ENCODE measurements around the gene RTN4R. TPM values are rescaled to one million over a fixed set of nuclear protein-coding genes. Genes with fewer than 3 reads are reported as not detected.

The RTN4R gene
- total RNA-seq, 2 donors from 2014 or later = 1.4 to 1.5 TPM

DNA sequence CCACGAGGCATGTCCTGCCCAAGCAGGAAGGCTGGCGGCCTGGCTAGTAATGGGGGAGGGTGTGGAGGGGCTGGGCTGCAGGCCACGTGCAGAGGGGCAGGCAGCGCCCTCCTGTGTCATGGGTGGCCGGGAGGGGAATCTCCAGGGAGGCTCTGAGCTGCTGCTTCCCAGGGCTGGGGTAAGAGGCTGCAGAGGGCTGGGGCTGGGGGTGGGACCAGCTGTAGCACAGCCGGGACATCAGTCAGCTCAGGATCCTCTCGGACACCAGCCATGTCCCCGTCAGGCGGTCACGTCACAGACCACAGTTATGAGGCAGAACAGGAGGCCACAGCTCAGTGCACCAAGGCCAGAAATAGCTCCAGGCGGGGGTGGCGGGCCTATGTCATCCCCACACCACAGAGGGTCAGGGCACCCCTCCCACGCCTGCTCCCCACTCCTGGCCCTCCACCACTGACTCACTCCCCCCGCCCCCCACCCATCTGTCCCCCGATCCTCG is 21.1 kb downstream of the RTN4R start:
- H3K27ac Mint-ChIP-seq = no peak overlapping the region
- peaks cover 37% of the 10 kb centered on the region for H3K4me1 Mint-ChIP-seq (ENCODE audit: low read depth)
- ATAC-seq (replicated peaks in 1 of 2) (no peak), DNase-seq (no peak)
- no peaks in the 10 kb centered on the region for H3K36me3 Mint-ChIP-seq (ENCODE audit: insufficient read depth in 2 of 2)
- peaks cover 0 to 1% of the 10 kb centered on the region in 2 donors for H3K9me3 Mint-ChIP-seq
- H3K27me3 Mint-ChIP-seq (ENCODE audit: low read depth) = no peaks in the 10 kb centered on the region
- no peak overlapping the region for H3K4me3 Mint-ChIP-seq

DNA sequence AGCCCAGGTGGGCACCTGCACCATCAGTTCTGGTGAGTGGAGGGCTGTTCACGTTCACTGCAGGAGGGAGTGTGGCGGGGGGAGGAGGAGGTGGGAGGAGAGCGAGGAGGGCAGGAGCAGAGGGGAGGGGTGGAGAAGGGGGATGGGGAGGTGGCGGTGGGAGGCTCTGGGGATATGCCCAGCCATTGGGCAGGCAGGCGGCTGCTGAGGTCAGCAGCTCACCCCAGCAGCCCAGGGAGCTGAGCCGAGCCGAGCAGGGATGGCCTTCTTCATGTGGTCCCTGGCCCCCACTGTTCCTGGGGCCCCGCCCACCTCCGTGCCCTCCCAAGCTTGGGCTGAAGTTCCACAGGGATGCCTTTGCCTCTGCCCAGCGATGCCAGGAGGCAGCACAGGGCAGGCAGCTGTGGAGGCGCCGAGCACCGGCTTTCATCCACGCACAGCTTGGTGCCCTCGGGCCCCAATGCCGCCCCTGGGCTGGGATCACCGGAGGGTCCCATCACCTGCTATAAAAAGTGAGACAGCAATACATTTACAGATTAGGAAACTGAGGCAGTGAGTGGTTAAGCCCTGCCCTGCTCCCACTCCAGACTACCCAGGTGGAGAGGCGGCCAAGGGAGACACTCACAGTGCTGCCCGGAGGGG is 21.6 kb downstream of the RTN4R start:
- no peak for DNase-seq
- no peak overlapping the region for H3K4me3 Mint-ChIP-seq
- peaks cover 0 to 1% of the 10 kb centered on the region in 2 donors for H3K9me3 Mint-ChIP-seq
- H3K27ac Mint-ChIP-seq = no peak overlapping the region
- peaks cover 39% of the 10 kb centered on the region for H3K4me1 Mint-ChIP-seq (ENCODE audit: low read depth)
- ATAC-seq (replicated peaks in 1 of 2) = no peak
- H3K36me3 Mint-ChIP-seq (ENCODE audit: insufficient read depth in 2 of 2) = no peaks in the 10 kb centered on the region
- H3K27me3 Mint-ChIP-seq (ENCODE audit: low read depth) = no peaks in the 10 kb centered on the region

DNA sequence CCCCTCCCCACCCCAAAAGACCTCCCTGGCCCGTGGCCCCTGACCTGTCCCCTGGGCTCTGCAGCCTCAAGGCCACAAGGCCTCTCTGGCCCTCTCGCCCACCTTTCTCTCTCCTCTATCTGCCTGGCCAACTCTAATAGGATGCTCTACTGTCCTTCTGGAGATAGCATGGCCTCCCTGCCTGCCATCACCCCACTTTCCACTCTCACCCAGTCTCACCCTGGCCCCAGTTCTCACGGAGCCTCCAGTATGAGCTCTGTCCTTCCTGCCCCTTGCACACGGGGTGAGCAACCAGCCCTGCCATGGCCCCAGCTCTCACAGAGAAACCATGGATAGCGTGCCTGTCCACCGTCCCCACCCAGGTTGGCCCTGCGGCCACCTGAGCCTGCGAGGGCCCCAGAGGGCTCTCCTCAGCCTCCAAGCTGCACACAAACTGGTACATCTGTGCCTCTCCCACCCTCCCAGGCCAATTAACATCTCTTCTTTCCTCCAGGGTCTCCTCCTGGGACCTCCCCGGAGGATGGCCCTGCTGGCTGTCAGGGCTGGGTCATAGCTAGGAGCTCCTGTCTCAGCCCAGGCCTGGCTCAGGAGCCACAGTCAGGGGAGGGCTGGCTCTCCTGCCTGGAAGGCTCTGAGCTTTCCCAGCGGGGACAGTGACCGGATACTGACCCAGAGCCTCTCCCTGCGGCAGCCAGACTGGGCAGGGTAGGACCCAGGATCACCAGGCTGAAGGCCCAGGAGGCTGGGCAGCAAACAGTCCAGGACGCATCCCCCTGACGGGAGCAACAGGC is 22.3 kb downstream of the RTN4R start:
- DNase-seq (no peak), ATAC-seq (replicated peaks in 1 of 2) (no peak)
- Mint-ChIP-seq H3K4me3 (peak overlapping the region; percentile 13 to 65), H3K27ac (peak overlapping the region; percentile 83), H3K27me3 (ENCODE audit: low read depth) (no peaks in the 10 kb centered on the region), H3K4me1 (ENCODE audit: low read depth) (peaks cover 39% of the 10 kb centered on the region), H3K36me3 (ENCODE audit: insufficient read depth in 2 of 2) (no peaks in the 10 kb centered on the region), H3K9me3 (peaks cover 0 to 1% of the 10 kb centered on the region in 2 donors)

DNA sequence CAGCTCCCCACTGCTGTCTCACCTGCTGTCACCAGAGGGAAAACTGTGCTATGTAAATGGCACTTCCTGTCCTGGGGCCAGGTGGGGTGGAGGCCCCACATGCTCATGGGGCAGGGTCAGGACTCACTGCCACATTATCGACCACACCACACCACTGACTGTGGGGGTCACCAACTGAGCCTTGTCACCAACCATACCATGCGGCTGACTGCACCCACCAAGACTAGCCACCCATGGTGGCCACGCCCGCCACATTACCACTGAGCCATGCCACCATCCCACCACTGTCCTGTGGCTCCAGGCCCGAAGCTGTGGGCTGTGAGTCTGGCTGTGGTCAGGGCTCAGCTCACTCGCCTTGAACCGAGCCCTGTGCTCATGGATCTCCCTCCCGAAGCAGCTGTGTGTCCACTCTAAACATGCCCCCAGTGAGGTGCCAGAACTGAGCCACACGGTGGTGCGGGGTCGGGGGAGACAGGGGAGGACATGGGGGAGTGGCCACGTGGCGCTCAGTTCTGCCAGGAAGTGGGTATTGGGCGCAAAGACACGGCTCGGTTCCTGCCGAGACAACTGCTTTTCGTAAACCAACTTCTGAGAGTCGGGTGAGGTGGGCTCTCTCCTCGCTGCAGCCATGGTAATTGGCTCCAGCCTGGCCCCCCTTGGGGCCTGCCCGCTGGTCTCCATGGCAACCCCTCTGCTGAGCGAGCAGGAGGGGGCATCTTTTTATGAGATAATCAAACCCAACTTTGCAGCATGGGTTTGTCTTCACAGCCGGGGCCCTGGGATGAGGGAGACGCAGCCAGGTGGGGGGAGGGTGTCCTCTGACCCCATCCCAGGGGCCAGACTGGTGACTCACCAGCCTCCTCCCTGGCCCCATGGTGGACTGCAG is 23.2 kb downstream of the RTN4R start:
- Mint-ChIP-seq H3K36me3 (ENCODE audit: insufficient read depth in 2 of 2) (no peaks in the 10 kb centered on the region), H3K4me3 (peak overlapping the region; percentile 34 to 52), H3K27ac (peak overlapping the region; percentile 66), H3K27me3 (ENCODE audit: low read depth) (no peaks in the 10 kb centered on the region), H3K9me3 (no peaks in the 10 kb centered on the region), H3K4me1 (ENCODE audit: low read depth) (peaks cover 39% of the 10 kb centered on the region)
- DNase-seq (peak; percentile 48 to 55), ATAC-seq (replicated peaks in 1 of 2) (peak; percentile 50 to 57)

DNA sequence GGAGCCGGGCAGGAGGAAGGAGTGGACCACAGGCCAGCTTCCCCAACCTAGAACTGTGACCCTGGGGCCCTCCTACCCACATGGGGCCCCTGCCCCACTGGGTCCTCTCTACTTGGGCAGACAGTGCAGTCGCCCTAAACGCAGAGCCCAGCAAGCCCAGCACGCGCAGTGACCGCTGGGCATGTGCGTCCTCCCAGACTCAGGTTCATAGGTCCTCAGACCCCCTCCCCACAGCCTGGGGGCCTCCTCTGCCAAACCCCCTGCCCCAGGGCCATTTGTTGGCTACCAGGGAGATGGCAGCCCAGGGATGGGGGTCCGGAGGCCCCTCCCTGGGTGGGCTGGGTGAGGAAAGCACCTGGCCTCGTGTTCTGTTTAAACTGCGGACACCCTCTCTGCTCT is 23.9 kb downstream of the RTN4R start:
- no peak for ATAC-seq (replicated peaks in 1 of 2)
- peak overlapping the region; percentile 66 for H3K27ac Mint-ChIP-seq
- H3K27me3 Mint-ChIP-seq (ENCODE audit: low read depth) = no peaks in the 10 kb centered on the region
- H3K36me3 Mint-ChIP-seq (ENCODE audit: insufficient read depth in 2 of 2) = no peaks in the 10 kb centered on the region
- peak overlapping the region; percentile 34 to 52 for H3K4me3 Mint-ChIP-seq
- H3K9me3 Mint-ChIP-seq = no peaks in the 10 kb centered on the region
- peaks cover 39% of the 10 kb centered on the region for H3K4me1 Mint-ChIP-seq (ENCODE audit: low read depth)
- no peak for DNase-seq

DNA sequence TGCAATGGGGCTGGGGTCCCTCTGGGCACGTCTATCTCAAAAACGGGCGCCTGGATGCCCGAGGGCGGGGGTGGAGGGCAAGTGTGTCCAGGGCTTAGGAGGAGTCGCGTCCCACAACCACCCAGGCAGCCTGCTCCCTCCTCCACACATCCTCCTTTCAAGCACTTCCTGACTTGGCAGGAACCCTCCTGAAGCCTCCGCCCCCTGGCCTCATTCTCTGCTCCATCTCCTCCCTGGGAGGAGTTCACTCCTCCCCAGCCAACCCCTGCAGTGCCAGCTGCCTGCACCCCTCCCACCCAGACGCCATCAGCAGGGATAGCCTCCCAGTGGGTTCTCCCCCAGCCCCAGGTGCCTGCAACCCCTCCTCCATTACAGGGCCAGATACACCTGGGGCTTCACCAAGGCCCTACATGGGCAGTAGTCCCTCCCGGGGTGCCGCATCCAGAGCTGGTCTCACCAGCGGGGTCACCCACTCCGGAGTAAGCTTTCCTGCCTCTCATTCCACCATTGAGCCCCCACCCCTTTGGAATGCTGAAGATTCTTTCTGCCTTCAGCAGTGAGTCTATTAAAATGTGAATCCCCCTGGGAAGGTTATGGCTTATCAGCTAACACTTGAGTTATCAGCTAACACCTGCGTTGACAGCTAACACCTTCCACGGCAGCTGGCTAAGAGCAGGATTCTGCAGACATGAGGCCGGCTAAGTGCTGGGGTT is 24.4 kb downstream of the RTN4R start:
- peak overlapping the region; percentile 82 for H3K27ac Mint-ChIP-seq
- no peaks in the 10 kb centered on the region for H3K9me3 Mint-ChIP-seq
- H3K4me3 Mint-ChIP-seq = peak overlapping the region; percentile 51 to 74
- no peaks in the 10 kb centered on the region for H3K27me3 Mint-ChIP-seq (ENCODE audit: low read depth)
- ATAC-seq (replicated peaks in 1 of 2) = peak; percentile 51 to 65
- H3K36me3 Mint-ChIP-seq (ENCODE audit: insufficient read depth in 2 of 2) = no peaks in the 10 kb centered on the region
- peaks cover 39% of the 10 kb centered on the region for H3K4me1 Mint-ChIP-seq (ENCODE audit: low read depth)
- DNase-seq = peak; percentile 51 to 56

DNA sequence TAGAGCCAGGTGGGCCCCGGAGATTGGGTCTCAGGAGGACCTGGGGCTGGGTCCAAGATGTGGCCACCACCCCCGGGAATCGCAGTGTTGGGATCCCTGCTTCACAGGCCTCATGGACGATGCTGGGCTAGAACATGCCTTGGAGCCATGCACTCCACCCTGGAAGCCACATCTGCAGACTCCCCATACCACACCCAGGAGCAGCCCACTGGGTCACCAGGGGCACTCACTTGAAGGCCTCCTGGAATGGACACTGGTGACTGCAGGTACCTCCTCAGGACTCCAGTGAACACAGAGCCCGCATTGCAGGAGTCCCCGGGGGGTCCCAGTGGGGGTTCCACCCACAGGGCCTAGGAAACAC is 25.0 kb downstream of the RTN4R start:
- peak overlapping the region in 1 of 2 donors; percentile 74 for H3K4me3 Mint-ChIP-seq
- no peaks in the 10 kb centered on the region for H3K27me3 Mint-ChIP-seq (ENCODE audit: low read depth)
- no peaks in the 10 kb centered on the region for H3K9me3 Mint-ChIP-seq
- H3K36me3 Mint-ChIP-seq (ENCODE audit: insufficient read depth in 2 of 2) = no peaks in the 10 kb centered on the region
- DNase-seq = no peak
- no peak for ATAC-seq (replicated peaks in 1 of 2)
- H3K27ac Mint-ChIP-seq = no peak overlapping the region
- H3K4me1 Mint-ChIP-seq (ENCODE audit: low read depth) = peaks cover 39% of the 10 kb centered on the region

DNA sequence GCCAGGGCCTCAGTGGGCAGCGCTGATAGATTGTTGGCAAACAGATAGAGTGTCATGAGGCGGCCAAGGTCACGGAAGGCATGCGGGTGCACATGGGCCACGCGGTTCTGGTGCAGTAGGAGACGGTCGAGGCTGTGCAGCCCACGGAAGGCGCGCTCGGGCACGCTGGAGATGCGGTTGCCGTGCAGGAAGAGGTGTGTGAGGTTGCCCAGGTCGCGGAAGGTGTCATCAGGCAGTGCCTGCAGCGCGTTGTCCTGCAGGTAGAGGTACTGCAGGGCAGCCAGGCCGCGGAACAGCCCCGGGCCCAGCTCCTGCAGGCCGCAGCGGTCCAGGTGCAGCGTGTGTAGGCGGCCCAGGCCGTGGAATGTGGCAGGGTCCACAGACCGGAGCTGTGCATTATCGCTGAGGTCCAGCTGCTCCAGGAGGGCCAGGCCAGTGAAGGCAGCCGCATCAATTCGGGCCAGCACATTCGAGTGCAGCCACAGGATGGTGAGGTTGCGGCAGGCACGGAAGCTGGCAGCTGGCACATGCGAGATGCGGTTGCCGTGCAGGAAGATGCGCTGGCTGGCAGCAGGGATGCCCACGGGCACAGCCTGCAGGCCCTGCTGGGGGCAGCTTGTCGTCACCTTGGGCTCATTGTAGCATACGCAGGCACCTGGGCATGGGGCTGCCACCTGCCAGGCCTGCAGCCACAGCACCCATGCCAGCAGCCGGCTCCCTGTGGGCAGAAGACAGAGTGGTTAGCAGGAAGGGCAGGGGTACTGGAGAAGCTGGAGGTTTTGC is 25.5 kb downstream of the RTN4R start:
- peaks cover 39% of the 10 kb centered on the region for H3K4me1 Mint-ChIP-seq (ENCODE audit: low read depth)
- no peak overlapping the region for H3K27ac Mint-ChIP-seq
- DNase-seq = no peak
- ATAC-seq (replicated peaks in 1 of 2) = no peak
- peak overlapping the region; percentile 33 to 74 for H3K4me3 Mint-ChIP-seq
- no peaks in the 10 kb centered on the region for H3K27me3 Mint-ChIP-seq (ENCODE audit: low read depth)
- H3K36me3 Mint-ChIP-seq (ENCODE audit: insufficient read depth in 2 of 2) = no peaks in the 10 kb centered on the region
- H3K9me3 Mint-ChIP-seq = no peaks in the 10 kb centered on the region

DNA sequence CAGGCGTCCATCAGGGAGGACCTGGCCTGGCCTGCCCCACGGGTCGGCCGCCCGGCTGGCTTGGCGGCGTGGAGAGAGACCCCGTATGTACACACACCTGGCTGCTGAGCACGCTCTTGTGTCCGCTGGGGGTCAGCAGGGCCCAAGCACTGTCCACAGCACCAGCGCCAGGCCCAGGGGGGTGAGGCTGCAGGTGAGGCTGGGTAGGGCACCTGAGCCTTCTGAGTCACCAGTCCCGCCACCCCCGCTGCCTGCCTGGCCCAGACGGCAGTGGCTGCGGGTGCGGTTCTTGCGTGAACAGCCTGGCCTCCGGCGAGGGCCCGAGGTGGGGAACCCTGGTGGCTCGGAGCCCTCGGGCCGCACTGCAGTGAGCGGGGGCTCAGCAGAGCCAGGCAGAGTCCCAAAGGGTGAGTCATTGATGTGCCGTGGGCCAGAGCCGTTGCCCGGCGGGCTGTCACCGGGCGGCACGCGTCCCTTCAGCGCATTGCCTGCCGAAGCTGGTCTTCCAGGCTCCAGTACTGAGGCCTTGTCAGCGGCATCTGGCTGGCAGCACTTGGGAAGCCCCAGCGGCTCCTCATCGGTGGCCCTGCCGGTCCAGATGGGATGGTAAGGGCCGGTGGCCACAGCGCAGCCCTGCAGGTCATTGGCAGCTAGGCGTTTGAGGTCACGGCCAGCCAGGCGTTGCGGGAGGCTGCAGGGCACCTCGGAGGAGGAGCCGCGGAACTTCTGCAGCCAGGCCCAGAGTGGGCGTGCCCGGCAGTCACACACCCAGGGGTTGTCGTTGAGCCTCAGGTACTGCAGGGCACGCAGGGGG is 26.3 kb downstream of the RTN4R start:
- no peak for ATAC-seq (replicated peaks in 1 of 2)
- no peak for DNase-seq
- Mint-ChIP-seq H3K4me1 (ENCODE audit: low read depth) (peaks cover 39% of the 10 kb centered on the region), H3K27me3 (ENCODE audit: low read depth) (no peaks in the 10 kb centered on the region), H3K9me3 (no peaks in the 10 kb centered on the region), H3K27ac (no peak overlapping the region), H3K4me3 (peak overlapping the region; percentile 33 to 74), H3K36me3 (ENCODE audit: insufficient read depth in 2 of 2) (no peaks in the 10 kb centered on the region)

DNA sequence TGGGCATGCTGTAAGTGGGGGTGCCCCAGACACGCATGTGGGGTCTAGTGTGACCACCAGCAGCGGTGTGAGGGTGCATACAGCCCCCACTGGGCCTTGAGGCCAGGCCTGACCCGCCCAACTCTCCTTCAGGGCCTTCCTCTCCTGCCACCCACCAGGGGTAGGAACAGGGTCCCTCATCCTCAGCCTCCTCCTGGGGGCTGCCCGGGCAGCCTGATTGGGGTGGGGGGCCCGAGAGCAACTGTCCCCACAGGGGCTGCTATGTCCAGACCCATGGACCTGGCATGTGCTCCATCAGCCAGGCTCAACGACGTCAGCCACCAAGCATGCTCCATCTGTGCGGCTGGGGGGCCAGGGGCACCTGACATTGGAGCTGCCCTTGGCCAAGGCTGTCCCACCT is 27.2 kb downstream of the RTN4R start:
- Mint-ChIP-seq H3K4me3 (no peak overlapping the region), H3K4me1 (ENCODE audit: low read depth) (peaks cover 38% of the 10 kb centered on the region), H3K9me3 (no peaks in the 10 kb centered on the region), H3K36me3 (ENCODE audit: insufficient read depth in 2 of 2) (no peaks in the 10 kb centered on the region), H3K27ac (no peak overlapping the region), H3K27me3 (ENCODE audit: low read depth) (no peaks in the 10 kb centered on the region)
- no peak for ATAC-seq (replicated peaks in 1 of 2)
- DNase-seq = no peak

DNA sequence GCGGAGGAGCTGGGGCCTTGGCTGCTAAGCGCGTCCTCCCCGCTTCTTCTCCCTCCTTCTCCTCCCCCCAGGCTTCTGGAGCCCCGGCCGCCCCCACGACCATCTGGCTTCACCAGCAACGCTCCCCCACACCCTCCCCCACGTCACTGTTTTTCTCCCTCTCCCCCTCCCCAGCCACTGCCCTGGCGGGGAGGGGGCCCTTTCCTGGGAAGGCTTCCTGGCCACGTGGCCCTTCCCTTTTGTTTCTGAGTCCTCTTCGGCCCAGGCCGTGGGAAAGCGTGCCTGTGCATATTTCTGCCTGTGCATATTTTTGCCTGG is 27.7 kb downstream of the RTN4R start:
- no peaks in the 10 kb centered on the region for H3K27me3 Mint-ChIP-seq (ENCODE audit: low read depth)
- no peaks in the 10 kb centered on the region for H3K36me3 Mint-ChIP-seq (ENCODE audit: insufficient read depth in 2 of 2)
- no peak overlapping the region for H3K27ac Mint-ChIP-seq
- DNase-seq = no peak
- no peak for ATAC-seq (replicated peaks in 1 of 2)
- H3K4me1 Mint-ChIP-seq (ENCODE audit: low read depth) = peaks cover 33% of the 10 kb centered on the region
- no peak overlapping the region for H3K4me3 Mint-ChIP-seq
- no peaks in the 10 kb centered on the region for H3K9me3 Mint-ChIP-seq
